ENCODE measurements around the gene MSH3. TPM values are rescaled to one million over a fixed set of nuclear protein-coding genes. Genes with fewer than 3 reads are reported as not detected.
"Not testable (repeated sequence)": the region's sequence is repeated elsewhere in the genome, so short reads cannot be mapped to it uniquely, and the experiment has no call there.

Gene MSH3
- total RNA-seq, 1 donor from 2014 or later: 10.4 TPM

GRCh38 chr5:80739057-80739456, 84.6 kb downstream of the MSH3 start:
- no peak for ATAC-seq
- no peak for DNase-seq (ENCODE audit: missing footprints)
- intact Hi-C loops (cut with DNase I): no loop called here

- ATAC-seq (no peak), DNase-seq (ENCODE audit: missing footprints) (no peak)
- intact Hi-C loops (cut with DNase I): no loop called here
Measured at GRCh38 chr5:80739496-80739895, 85.0 kb downstream of the MSH3 start.

GRCh38 chr5:80739898-80740297, 85.4 kb downstream of the MSH3 start:
- intact Hi-C loops (cut with DNase I): no loop called here
- no peak for ATAC-seq
- no peak for DNase-seq (ENCODE audit: missing footprints)

- DNase-seq (ENCODE audit: missing footprints); intact Hi-C loops (cut with DNase I); ATAC-seq: not testable (repeated sequence)
Measured at GRCh38 chr5:80740488-80740887, 86.0 kb downstream of the MSH3 start.

- no peak for DNase-seq (ENCODE audit: missing footprints)
- intact Hi-C loops (cut with DNase I): no loop called here
- no peak for ATAC-seq
Measured at GRCh38 chr5:80740999-80741398, 86.5 kb downstream of the MSH3 start.

GRCh38 chr5:80744149-80744548, 89.7 kb downstream of the MSH3 start:
- intact Hi-C loops (cut with DNase I): no loop called here
- ATAC-seq (no peak), DNase-seq (ENCODE audit: missing footprints) (no peak)

- ATAC-seq: no peak
- DNase-seq (ENCODE audit: missing footprints): no peak
- intact Hi-C loops (cut with DNase I): no loop called here
Measured at GRCh38 chr5:80745490-80745889, 91.0 kb downstream of the MSH3 start.

- ATAC-seq (no peak), DNase-seq (ENCODE audit: missing footprints) (no peak)
- intact Hi-C loops (cut with DNase I): no loop called here
Measured at GRCh38 chr5:80747922-80748321, 93.5 kb downstream of the MSH3 start.

- ATAC-seq: no peak
- intact Hi-C loops (cut with DNase I): no loop called here
- DNase-seq (ENCODE audit: missing footprints): no peak
Measured at GRCh38 chr5:80752427-80752826, 98.0 kb downstream of the MSH3 start.

- ATAC-seq: no peak
- no peak for DNase-seq (ENCODE audit: missing footprints)
- intact Hi-C loops (cut with DNase I): no loop called here
Measured at GRCh38 chr5:80753712-80754111, 99.3 kb downstream of the MSH3 start.

GRCh38 chr5:80754900-80755299, 100.4 kb downstream of the MSH3 start:
- ATAC-seq (no peak), DNase-seq (ENCODE audit: missing footprints) (no peak)
- intact Hi-C loops (cut with DNase I): no loop called here

GRCh38 chr5:80755626-80756025, 101.2 kb downstream of the MSH3 start:
- intact Hi-C loops (cut with DNase I): no loop called here
- no peak for DNase-seq (ENCODE audit: missing footprints)
- ATAC-seq: no peak

GRCh38 chr5:80756292-80756691, 101.8 kb downstream of the MSH3 start:
- no peak for DNase-seq (ENCODE audit: missing footprints)
- no peak for ATAC-seq
- intact Hi-C loops (cut with DNase I): no loop called here

GRCh38 chr5:80757290-80757689, 102.8 kb downstream of the MSH3 start:
- intact Hi-C loops (cut with DNase I): no loop called here
- DNase-seq (ENCODE audit: missing footprints) (no peak), ATAC-seq (no peak)

- no peak for DNase-seq (ENCODE audit: missing footprints)
- intact Hi-C loops (cut with DNase I): no loop called here
- ATAC-seq: no peak
Measured at GRCh38 chr5:80759866-80760577, 105.6 kb downstream of the MSH3 start.

- intact Hi-C loops (cut with DNase I): no loop called here
- ATAC-seq (no peak), DNase-seq (ENCODE audit: missing footprints) (no peak)
Measured at GRCh38 chr5:80760680-80761079, 106.2 kb downstream of the MSH3 start.

- ATAC-seq: no peak
- no peak for DNase-seq (ENCODE audit: missing footprints)
- intact Hi-C loops (cut with DNase I): no loop called here
Measured at GRCh38 chr5:80761176-80761575, 106.7 kb downstream of the MSH3 start.

- intact Hi-C loops (cut with DNase I): no loop called here
- ATAC-seq: no peak
- no peak for DNase-seq (ENCODE audit: missing footprints)
Measured at GRCh38 chr5:80761966-80762365, 107.5 kb downstream of the MSH3 start.

- intact Hi-C loops (cut with DNase I): no loop called here
- no peak for ATAC-seq
Measured at GRCh38 chr5:80762573-80762972, 108.1 kb downstream of the MSH3 start.

GRCh38 chr5:80763211-80763610, 108.8 kb downstream of the MSH3 start:
- ATAC-seq: no peak
- intact Hi-C loops (cut with DNase I): no loop called here
- no peak for DNase-seq (ENCODE audit: missing footprints)

More at GRCh38 chr5:80762573-80762972, 108.1 kb downstream of the MSH3 start:
- DNase-seq (ENCODE audit: missing footprints): no peak
